ENCODE measurements around the gene PACSIN3. TPM values are rescaled to one million over a fixed set of nuclear protein-coding genes. Genes with fewer than 3 reads are reported as not detected.

Gene PACSIN3
- total RNA-seq, 1 donor: 12.7 TPM

GRCh38 chr11:47132981-47133380 is 53.3 kb downstream of the PACSIN3 start:
- Histone ChIP-seq H3K36me3 (ENCODE audit: insufficient read depth, low read length) (no peaks in the 10 kb centered on the region), H3K27me3 (ENCODE audit: insufficient read depth, low read length) (no peaks in the 10 kb centered on the region), H3K27ac (ENCODE audit: low read depth, low read length) (no peak overlapping the region), H3K9me3 (ENCODE audit: low read depth, low read length) (no peaks in the 10 kb centered on the region), H3K4me1 (ENCODE audit: insufficient read depth, low read length) (peaks cover 16% of the 10 kb centered on the region), H4K20me1 (ENCODE audit: insufficient read depth, low read length) (peaks cover 21% of the 10 kb centered on the region), H2AFZ (ENCODE audit: low read length) (no peak overlapping the region), H3K79me2 (ENCODE audit: insufficient read depth, low read length) (no peaks in the 10 kb centered on the region), H3K4me3 (ENCODE audit: insufficient read depth, low read length) (no peak overlapping the region), H3K4me2 (ENCODE audit: insufficient read depth, low read length) (no peak overlapping the region)
- DNase-seq (ENCODE audit: insufficient read length, low spot score, missing footprints): no peak
- TF ChIP-seq, protein P1, sequence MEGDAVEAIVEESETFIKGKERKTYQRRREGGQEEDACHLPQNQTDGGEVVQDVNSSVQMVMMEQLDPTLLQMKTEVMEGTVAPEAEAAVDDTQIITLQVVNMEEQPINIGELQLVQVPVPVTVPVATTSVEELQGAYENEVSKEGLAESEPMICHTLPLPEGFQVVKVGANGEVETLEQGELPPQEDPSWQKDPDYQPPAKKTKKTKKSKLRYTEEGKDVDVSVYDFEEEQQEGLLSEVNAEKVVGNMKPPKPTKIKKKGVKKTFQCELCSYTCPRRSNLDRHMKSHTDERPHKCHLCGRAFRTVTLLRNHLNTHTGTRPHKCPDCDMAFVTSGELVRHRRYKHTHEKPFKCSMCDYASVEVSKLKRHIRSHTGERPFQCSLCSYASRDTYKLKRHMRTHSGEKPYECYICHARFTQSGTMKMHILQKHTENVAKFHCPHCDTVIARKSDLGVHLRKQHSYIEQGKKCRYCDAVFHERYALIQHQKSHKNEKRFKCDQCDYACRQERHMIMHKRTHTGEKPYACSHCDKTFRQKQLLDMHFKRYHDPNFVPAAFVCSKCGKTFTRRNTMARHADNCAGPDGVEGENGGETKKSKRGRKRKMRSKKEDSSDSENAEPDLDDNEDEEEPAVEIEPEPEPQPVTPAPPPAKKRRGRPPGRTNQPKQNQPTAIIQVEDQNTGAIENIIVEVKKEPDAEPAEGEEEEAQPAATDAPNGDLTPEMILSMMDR (IDR thresholded peaks at IDR 0.05; ENCODE audit: extremely low read depth, low read depth, low read length): no peak

DNA sequence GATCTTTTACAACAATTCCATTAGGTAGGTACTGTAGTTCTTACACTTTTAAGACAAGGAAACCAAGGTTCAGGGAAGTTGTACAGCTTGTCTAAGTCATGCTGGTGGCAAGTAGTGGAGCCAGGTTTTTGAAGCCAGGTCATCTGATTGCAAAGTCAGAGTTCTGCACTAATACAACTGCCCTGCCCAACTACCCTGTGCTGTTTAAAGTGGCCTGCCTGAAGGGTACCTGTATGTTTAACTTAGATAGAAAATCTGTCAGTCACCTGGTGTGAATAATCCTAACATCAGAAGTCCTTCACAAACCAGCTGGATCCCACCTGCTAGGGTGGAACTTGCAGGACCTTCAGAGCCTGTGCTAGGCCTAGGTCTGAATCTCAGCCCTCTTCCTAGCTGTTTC is 53.7 kb downstream of the PACSIN3 start:
- H4K20me1 ChIP-seq (ENCODE audit: insufficient read depth, low read length): peaks cover 21% of the 10 kb centered on the region
- no peaks in the 10 kb centered on the region for H3K79me2 ChIP-seq (ENCODE audit: insufficient read depth, low read length)
- no peak overlapping the region for H2AFZ ChIP-seq (ENCODE audit: low read length)
- H3K4me2 ChIP-seq (ENCODE audit: insufficient read depth, low read length): no peak overlapping the region
- TF ChIP-seq, protein P1 (IDR thresholded peaks at IDR 0.05; ENCODE audit: extremely low read depth, low read depth, low read length): no peak
- H3K4me1 ChIP-seq (ENCODE audit: insufficient read depth, low read length): peaks cover 16% of the 10 kb centered on the region
- H3K9me3 ChIP-seq (ENCODE audit: low read depth, low read length): no peaks in the 10 kb centered on the region
- no peak for DNase-seq (ENCODE audit: insufficient read length, low spot score, missing footprints)
- no peak overlapping the region for H3K4me3 ChIP-seq (ENCODE audit: insufficient read depth, low read length)
- no peaks in the 10 kb centered on the region for H3K36me3 ChIP-seq (ENCODE audit: insufficient read depth, low read length)
- H3K27ac ChIP-seq (ENCODE audit: low read depth, low read length): no peak overlapping the region
- H3K27me3 ChIP-seq (ENCODE audit: insufficient read depth, low read length): no peaks in the 10 kb centered on the region

GRCh38 chr11:47131136-47131535 is 55.1 kb downstream of the PACSIN3 start:
- Histone ChIP-seq H3K36me3 (ENCODE audit: insufficient read depth, low read length) (no peaks in the 10 kb centered on the region), H2AFZ (ENCODE audit: low read length) (no peak overlapping the region), H3K4me2 (ENCODE audit: insufficient read depth, low read length) (no peak overlapping the region), H3K27me3 (ENCODE audit: insufficient read depth, low read length) (no peaks in the 10 kb centered on the region), H3K27ac (ENCODE audit: low read depth, low read length) (no peak overlapping the region), H3K4me3 (ENCODE audit: insufficient read depth, low read length) (no peak overlapping the region), H4K20me1 (ENCODE audit: insufficient read depth, low read length) (peaks cover 21% of the 10 kb centered on the region), H3K9me3 (ENCODE audit: low read depth, low read length) (no peaks in the 10 kb centered on the region), H3K79me2 (ENCODE audit: insufficient read depth, low read length) (no peaks in the 10 kb centered on the region), H3K4me1 (ENCODE audit: insufficient read depth, low read length) (peaks cover 6% of the 10 kb centered on the region)
- TF ChIP-seq, protein P1 (IDR thresholded peaks at IDR 0.05; ENCODE audit: extremely low read depth, low read depth, low read length): no peak
- DNase-seq (ENCODE audit: insufficient read length, low spot score, missing footprints): no peak

DNA sequence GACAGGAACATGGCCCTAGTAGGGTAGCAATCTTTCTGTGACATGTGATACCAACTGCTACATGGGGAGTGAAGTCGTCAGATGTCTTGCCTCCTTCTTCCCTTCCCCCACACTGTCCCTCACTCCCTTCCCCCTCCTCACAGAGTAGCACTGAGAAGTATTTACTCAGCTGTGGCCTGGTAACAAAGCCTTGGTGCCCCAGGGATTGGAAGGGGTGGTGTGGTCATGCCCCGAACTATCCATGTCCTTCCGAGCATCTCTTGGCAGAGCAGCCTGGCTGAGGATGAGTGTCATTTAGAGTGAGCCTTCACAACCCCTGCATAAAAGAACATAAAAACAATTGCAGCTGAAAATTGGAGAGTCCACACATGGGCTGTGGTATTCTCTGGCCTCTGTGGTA is 55.7 kb downstream of the PACSIN3 start:
- Histone ChIP-seq H3K79me2 (ENCODE audit: insufficient read depth, low read length) (no peaks in the 10 kb centered on the region), H3K4me1 (ENCODE audit: insufficient read depth, low read length) (peaks cover under 1% of the 10 kb centered on the region), H2AFZ (ENCODE audit: low read length) (no peak overlapping the region), H3K9me3 (ENCODE audit: low read depth, low read length) (no peaks in the 10 kb centered on the region), H3K36me3 (ENCODE audit: insufficient read depth, low read length) (no peaks in the 10 kb centered on the region), H3K4me2 (ENCODE audit: insufficient read depth, low read length) (no peak overlapping the region), H3K27ac (ENCODE audit: low read depth, low read length) (no peak overlapping the region), H3K27me3 (ENCODE audit: insufficient read depth, low read length) (no peaks in the 10 kb centered on the region), H3K4me3 (ENCODE audit: insufficient read depth, low read length) (no peak overlapping the region), H4K20me1 (ENCODE audit: insufficient read depth, low read length) (peaks cover 19% of the 10 kb centered on the region)
- no peak for DNase-seq (ENCODE audit: insufficient read length, low spot score, missing footprints)
- TF ChIP-seq, protein P1 (IDR thresholded peaks at IDR 0.05; ENCODE audit: extremely low read depth, low read depth, low read length): no peak

Small RNA genes within 50 kb of the gene (small RNA-seq; reads per million reads assigned to genes)
- not detected for gene MIR6745

Other genes with a start within 250 kb of the PACSIN3 start
- 27.1 and 31.5 TPM in 2 replicates for gene CSTPP1, start 249.7 kb downstream of the PACSIN3 start, total RNA-seq
- 104 and 139 TPM in 2 replicates for gene ARFGAP2, start 9.6 kb downstream of the PACSIN3 start, total RNA-seq
- gene DDB2, start 28.5 kb upstream of the PACSIN3 start, total RNA-seq: 52.5 and 66.6 TPM in 2 replicates
- 32.1 and 32.2 TPM in 2 replicates for gene ACP2, start 62.4 kb upstream of the PACSIN3 start, total RNA-seq
- 18.5 and 18.6 TPM in 2 replicates for gene NR1H3, start 71.6 kb upstream of the PACSIN3 start, total RNA-seq
- 21.7 and 23.3 TPM in 2 replicates for gene MADD, start 83.7 kb upstream of the PACSIN3 start, total RNA-seq
- not detected in 2 replicates for gene MYBPC3, start 166.3 kb upstream of the PACSIN3 start, total RNA-seq
- not detected in 2 replicates for gene SPI1, start 192.1 kb upstream of the PACSIN3 start, total RNA-seq
- 52.5 and 78.9 TPM in 2 replicates for gene SLC39A13, start 222.2 kb upstream of the PACSIN3 start, total RNA-seq
- 121 and 124 TPM in 2 replicates for gene PSMC3, start 240.0 kb upstream of the PACSIN3 start, total RNA-seq